Activated T-helper 1 cell treated with anti-CD3 and anti-CD28 coated beads, Interleukin-2, amount 50 U/mL, for 16 hours (primary cell): ENCODE data around the gene IGF2.

ENCODE experiments used
- DNase-seq, 2 donors: peaks; one replicate each; pipeline ENCODE4 v3.0.0-alpha.2; 2020; ENCODE audit warnings: low read depth in 1 of 2, low spot score in 1 of 2

The IGF2 gene

GRCh38 chr11:2137202-2138067 is 1.8 kb downstream of the IGF2 start:
- no peak for DNase-seq

DNA sequence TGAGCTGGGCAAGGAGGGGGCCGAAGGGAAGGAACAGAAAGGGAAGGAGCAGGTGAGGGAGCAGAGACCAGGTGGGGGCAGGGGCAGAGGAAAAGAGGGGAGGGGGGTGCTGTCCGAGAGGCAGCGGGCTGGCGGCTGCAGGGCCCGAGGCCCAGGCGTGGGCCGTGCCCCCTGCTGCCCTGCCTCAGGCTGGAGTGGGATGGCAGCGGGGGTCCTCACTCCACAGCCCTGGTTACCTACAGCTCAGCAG is 2.3 kb downstream of the IGF2 start:
- DNase-seq: no peak

DNA sequence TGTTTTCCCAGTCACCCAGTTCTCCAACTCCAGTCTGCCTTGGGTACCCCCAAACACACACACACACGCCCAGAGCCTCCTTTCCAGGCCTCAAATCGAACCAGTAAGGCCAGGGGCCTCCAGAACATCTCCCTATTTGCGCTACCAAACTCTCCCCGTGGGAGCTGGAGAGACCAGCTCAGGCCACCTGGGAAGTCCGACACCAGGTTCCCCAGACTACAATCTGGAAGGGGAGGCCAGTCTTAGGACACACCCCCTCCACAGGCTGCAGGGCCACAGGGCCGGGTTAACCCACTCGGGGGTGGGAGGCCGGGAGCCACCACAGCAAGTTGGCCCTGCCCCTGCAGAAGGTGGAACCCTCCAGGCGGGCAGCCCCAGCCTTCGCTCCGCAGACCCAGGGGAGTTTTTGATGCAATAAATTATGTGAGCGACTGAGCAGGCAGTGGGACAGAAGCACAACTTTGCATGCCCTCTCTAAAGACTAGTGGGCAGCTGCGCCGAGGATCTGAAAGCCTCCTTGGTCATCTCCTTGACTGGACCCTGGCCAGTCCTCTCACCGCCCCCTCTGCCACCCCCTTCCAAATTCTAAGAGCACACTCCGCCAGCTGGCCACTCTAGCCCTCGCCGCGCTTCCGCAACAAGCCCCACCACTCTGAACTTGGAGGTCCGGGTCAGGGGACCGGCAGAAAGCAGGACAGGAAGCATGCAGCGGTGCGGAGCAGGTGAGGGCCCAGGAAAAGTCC is 2.8 kb downstream of the IGF2 start:
- no peak for DNase-seq

DNA sequence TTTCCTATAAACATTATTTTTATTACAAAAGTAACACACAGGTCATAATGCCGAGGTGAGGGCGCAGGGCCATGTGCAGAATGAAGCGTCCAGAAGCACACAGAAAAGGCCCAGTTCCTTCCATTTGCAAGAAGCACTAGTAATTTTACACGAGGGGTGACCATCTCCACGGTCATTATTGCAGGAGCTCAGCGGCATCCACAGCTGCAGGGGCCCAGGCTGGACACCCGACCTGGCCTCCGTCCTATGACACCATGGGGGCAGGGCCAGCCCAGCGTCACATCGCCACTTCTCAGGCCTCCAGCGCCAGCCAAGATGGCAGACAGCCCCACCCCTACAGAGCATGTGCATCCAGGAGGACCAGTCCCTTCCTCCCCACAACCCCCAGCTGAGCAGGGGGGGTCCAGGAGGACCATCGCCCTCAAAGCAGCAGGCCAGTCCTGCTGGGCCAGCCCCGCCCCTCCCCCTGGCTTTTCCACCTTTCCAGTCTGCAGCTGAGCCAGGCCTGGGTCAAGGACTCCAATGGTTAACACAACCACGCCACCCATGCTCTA is 3.5 kb downstream of the IGF2 start:
- no peak for DNase-seq

- DNase-seq: no peak
Measured at GRCh38 chr11:2135018-2135569, 4.1 kb downstream of the IGF2 start.

GRCh38 chr11:2134022-2135010 is 4.9 kb downstream of the IGF2 start:
- no peak for DNase-seq

DNA sequence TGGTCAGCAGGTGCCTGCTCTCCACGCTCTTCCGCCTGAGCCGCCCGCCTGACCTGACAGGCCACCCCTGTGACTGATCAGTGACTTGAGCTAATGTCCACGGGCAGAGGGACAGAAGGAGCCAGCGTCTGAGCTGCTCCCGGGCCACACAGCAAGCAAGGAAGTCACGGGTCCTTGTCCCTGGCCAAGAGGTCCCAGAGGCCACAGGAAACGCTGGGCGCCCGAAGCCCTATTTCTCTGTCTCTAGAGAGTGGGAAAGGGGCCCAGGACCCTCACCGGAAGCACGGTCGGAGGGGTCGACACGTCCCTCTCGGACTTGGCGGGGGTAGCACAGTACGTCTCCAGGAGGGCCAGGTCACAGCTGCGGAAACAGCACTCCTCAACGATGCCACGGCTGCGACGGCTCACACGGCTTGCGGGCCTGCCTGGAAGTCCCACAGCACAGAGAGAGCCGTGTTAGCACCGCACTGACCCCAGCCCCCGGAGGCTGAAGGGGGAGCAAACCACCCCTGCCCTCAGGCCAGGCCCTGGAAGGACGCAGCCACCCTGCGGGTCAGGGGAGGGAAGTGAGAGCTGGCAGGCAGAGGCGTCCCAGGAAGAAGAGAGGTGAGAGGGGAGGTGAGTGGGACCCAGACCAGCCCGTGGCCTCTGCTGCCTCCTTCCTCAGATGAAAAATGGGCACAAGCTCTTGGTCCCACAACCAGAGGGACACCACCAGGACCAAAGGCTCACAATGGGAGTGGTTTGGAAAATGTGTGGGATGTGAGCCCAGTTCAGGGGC is 5.8 kb downstream of the IGF2 start:
- DNase-seq: no peak

- DNase-seq: no peak
Measured at GRCh38 chr11:2132874-2133240, 6.3 kb downstream of the IGF2 start.

DNA sequence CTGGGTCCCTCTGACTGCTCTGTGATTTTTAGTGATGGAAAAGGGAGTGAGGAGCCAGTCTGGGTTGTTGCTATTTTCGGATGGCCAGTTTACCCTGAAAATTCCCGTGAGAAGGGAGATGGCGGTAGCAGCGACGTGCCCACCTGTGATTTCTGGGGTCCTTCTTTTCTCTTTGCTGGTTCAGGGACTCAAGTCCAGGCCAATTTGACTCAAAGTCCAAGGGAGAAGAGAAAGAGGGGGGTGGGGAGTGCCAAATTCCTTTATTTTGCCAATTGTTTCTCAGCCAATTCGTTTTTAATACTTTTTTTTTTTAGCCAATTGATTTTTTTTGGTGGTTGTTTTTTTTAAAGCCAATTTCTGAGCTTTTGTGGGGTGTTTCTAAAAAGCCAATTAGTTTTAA is 6.9 kb downstream of the IGF2 start:
- DNase-seq: no peak

DNA sequence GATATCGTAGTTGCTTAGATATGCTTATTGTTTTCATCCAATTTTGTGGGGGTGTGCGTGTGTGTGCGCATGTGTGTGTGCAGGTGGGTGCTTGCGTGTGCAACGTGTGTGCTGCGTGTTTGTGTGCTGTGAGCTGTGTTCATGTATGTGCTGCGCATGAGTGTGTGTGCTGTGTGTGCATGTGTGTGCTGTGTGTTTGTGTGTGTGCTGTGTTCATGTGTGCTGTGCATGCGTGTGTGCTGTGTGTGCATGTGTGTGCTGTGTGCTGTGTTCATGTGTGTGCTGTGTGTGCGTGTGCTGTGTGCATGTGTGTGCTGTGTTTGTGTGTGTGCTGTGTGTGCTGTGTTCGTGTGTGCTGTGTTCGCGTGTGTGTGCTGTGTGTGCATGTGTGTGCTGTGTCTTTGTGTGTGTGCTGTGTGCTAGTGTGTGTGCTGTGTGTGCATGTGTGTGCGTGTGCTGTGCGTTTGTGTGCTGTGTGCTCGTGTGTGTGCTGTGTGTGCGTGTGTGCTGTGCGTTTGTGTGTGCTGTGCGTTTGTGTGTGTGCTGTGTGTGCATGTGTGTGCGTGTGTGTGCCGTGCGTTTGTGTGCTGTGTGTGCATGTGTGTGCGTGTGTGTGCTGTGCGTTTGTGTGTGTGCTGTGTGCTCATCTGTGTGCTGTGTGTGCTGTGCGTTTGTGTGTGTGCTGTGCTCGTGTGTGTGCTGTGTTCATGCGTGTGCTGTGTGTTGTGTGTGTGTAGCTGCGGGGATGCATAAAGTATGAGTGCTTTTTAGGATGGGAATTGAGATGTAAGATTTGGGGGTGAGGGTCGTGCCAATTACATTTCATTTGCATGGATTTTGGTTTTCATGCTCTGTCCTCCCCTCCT is 7.6 kb downstream of the IGF2 start:
- no peak for DNase-seq

- DNase-seq: no peak
Measured at GRCh38 chr11:2130881-2131352, 8.3 kb downstream of the IGF2 start.

DNA sequence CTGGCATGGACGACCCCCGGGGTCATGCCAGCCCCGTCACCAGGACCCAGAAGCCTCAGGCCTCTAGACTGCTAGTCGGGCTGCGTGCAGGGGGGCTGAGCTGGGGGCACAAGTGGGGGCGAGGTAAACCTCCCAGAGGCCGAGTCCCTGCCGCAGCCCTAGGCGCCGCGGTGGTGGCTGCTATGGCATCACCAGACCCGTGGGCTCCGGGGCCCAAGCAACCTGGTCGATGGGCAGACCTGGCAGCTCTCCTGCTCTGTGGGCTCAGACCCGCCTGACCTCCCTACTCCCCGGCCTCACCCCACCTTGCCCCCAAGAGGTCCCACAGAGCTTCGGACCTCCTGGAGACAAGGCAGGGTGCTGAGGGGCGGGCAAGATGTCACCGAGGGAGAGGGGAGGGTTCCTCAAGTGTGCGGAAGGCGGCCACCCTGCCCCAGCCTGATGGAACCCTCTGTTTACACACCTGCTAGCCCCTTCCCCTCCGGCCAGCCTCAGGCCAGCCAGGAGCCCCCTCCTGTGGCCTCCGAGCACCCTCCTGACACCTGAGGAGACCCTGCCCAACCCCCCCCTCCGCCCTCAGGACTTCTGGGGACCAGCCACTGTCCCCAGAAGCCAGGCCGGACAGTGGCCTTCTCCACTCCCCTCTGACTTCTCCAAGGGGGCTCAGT is 9.4 kb downstream of the IGF2 start:
- DNase-seq: no peak

GRCh38 chr11:2129308-2129698 is 9.9 kb downstream of the IGF2 start:
- no peak for DNase-seq

DNA sequence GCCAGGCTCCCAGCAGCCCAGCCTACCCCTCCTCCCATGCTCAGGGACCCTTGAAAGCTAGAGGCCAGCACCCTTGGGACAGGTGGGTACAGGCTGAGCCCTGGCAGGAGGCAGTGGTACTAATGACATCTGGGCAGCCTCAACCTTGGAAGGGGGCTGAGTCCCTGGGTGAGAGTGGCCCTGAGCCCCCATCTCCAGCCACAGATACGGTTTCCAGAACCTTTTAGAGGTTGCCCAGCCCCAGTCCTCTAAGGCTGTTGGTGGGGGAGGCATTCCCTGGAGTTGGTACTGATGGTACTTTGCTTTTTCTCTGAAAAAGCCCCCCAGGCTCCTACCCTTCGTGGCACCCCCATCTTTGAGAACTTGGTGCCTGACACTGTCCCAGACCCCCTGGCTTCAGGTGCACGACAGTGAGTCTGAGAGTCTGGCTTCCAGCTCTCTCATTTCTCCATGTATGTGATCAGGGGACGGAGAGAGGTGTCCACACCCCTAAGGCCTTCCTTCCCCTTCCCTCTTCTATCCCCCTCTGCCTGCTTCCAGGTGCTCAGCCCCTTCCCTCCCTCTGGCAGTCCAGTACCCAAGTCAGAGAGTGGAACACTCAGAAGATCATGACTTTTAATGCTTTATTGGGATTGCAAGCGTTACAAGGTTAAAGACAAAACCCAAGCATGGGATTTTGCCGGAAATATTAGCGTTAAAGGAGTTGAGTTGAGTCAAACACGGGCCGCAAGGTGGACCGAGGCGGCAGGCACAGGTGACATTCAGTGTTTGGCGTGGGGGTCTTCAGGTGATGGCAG is 10.5 kb downstream of the IGF2 start:
- no peak for DNase-seq

DNA sequence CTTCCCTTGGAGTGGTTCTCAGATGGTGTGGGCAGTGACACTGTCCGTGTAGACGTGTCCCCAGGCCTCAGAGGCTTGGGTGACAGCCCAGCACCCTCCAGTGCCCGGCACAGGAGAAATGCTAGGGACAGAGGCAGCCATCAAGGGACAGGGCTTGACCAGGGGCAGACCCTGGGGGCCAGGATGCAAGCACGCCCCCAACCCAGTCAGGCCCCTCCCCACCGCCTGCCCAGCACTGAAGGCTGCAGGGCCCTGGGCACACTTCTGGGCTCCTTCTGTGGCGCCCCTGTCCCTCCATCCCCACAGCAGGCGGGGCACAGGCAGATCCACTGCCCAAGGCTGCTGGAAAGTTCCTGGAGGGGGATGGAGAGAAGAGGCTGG is 11.1 kb downstream of the IGF2 start:
- no peak for DNase-seq

DNA sequence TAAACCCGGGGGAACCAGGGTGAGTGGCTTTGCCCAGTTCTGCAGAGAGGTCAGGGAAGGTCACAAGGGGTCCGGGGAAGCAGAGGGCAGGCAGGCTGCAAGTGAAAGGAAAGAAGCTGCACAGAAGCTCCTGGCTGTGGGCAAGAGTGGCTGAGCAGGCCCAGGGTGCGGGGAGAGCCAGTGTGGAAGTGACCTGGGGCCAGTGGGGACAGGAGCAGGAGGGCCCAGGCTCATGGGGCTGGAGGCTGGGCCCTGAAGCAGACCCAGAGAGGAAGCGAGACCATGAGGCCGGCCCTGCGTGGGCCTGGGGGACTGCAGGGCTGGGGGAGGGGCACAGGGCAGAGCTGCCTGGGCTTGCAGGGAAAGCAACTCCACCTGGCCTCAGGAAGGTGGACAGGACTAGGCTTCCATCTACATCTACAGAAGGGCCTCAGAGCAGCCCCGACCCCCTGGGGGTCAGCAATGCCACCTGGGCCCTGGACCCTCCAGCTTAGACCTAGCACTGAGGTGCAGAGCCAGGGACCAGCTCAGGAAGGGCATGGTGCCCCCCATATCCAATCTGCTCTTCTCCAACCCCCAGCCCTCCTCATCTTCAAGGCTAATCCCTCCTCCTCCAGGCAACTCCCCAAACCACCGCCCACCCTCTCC is 11.6 kb downstream of the IGF2 start:
- DNase-seq: no peak

DNA sequence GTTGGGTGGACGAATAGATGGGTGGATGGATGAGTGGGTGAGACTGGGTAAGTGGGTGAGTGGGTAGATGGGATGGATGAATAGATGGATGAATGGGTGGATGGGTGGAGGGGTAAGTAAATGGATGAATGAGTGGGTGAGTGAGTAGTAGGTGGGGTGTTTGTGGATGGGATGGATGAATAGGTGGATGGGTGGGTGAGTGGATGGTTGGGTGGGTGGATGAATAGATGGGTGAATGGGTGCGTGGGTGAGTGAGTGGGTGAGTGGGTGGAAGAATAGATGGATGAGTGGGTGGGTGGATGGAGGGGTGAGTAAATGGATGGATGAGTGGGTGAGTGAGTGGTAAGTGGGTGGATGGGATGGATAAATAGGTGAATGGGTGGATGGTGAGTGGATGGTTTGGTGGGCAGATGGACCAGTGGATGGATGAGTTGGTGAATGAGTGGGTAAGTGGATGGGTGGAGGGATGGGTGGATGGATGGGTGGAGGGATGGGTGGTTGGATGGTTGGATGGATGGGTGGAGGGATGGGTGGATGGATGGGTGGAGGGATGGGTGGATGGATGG is 12.6 kb downstream of the IGF2 start:
- no peak for DNase-seq
